ENCODE results near the gene ZDHHC4.

Gene ZDHHC4

GRCh38 chr7:6533893-6534495 lies 43.3 kb upstream of the ZDHHC4 start:
- no peak overlapping the region for H2BK5ac ChIP-seq (ENCODE audit: low read length)
- no peaks in the 10 kb centered on the region for H3K36me3 ChIP-seq (replicated peaks in 1 of 2; ENCODE audit: control insufficient read depth in 2 of 2, insufficient read depth in 2 of 2, low read length in 2 of 2)
- no peak overlapping the region for H3K4me2 ChIP-seq (ENCODE audit: insufficient read depth, low read length, poor library complexity, severe bottlenecking)
- H3K23ac ChIP-seq (ENCODE audit: low read depth, low read length, poor library complexity) = no peak overlapping the region
- H3K27ac ChIP-seq (replicated peaks; ENCODE audit: low read length) = no peak overlapping the region
- WGBS, 2 donors (ENCODE audit: extremely low coverage in 2 of 2, insufficient read length in 2 of 2, insufficient replicate concordance in 1 of 2) = no CpG with 5 or more reads among the region's 12 CpGs
- no peak for DNase-seq (ENCODE audit: low spot score)
- H4K91ac ChIP-seq (ENCODE audit: low read depth, low read length, poor library complexity) = no peak overlapping the region
- H2AFZ ChIP-seq (ENCODE audit: low read length) = no peak overlapping the region
- H2AK5ac ChIP-seq (ENCODE audit: low read depth, low read length) = no peak overlapping the region
- H3K9ac ChIP-seq (ENCODE audit: low read depth, low read length, poor library complexity) = no peak overlapping the region
- no peak overlapping the region for H2BK15ac ChIP-seq (ENCODE audit: low read length)
- peaks cover 0 to 3% of the 10 kb centered on the region in 2 donors for H3K9me3 ChIP-seq (replicated peaks in 1 of 2; ENCODE audit: control insufficient read depth in 2 of 2, insufficient read depth in 1 of 2, low read depth in 1 of 2, low read length in 2 of 2)
- H3K18ac ChIP-seq (ENCODE audit: low read length) = no peak overlapping the region
- peaks cover 0 to 4% of the 10 kb centered on the region in 2 donors for H3K4me1 ChIP-seq (ENCODE audit: control insufficient read depth in 2 of 2, insufficient read depth in 1 of 2, low read depth in 1 of 2, low read length in 2 of 2)
- no peak overlapping the region for H4K8ac ChIP-seq (ENCODE audit: low read depth, low read length)
- H3K27me3 ChIP-seq (ENCODE audit: control insufficient read depth in 3 of 3, insufficient read depth in 3 of 3, low read depth in 1 of 3, low read length in 3 of 3) = peaks cover 13 to 66% (median 59%) of the 10 kb centered on the region in 3 experiments
- no peak overlapping the region for H2BK12ac ChIP-seq (ENCODE audit: low read length)
- H3K4me3 ChIP-seq (ENCODE audit: low read length in 2 of 2) = no peak overlapping the region
- H3K4ac ChIP-seq (ENCODE audit: low read length) = no peak overlapping the region
- peaks cover 2% of the 10 kb centered on the region for H3K79me1 ChIP-seq (ENCODE audit: low read depth, low read length)
- no peak overlapping the region for H2BK120ac ChIP-seq (ENCODE audit: low read depth, low read length)
- H3K14ac ChIP-seq (ENCODE audit: low read length) = no peak overlapping the region

DNA sequence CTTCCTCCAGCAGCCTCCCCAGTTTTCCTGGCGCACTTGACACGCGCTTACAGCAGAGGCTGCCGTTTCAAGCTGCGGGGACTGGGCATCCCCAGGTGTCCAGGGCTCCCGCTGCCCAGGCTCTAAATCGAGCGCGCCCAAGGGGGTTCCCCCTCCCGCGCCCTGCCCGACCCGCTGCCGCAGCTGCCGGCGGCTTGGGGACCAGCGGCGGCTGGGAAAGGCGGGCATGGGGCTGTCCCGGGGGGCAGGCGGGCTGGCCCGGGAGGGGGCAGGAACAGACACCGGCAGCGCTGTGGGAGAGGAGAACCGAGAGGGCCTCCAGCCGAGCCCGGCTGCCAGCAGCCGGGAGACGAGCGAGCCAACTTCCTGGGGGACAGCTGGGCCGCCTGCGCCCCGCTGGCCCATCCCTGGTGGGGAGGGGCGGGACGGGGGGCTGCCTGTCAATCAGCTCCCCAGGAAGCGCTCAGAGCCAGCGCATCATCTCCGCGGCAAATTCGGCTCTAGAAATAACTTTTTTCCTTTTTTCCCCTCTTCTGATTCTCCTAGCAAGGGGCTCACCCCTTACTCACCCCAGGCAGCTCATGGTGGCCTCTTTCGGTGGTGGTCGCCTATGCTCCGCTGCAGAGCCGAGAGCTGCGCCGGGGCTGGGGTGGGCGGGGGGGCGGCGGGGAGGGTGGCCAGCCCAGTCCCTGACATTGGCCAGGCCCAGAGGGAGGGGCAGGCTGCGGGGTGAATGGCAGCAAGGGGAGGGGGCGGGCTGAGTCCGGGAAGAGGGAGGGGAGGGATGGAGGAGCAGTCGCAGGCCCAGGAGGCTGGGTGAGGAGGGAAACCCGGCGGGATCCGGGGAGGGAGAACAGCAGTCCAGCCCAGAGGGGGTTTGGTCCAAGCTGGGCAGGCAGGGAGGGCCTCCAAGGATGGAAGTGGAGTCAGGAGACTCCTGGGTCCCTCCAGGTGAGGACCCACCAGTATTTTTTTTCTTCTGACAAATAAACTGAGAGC lies 40.7 kb upstream of the ZDHHC4 start:
- DNase-seq (ENCODE audit: low spot score) = no peak
- peaks cover 2 to 53% (median 42%) of the 10 kb centered on the region in 3 experiments for H3K27me3 ChIP-seq (ENCODE audit: control insufficient read depth in 3 of 3, insufficient read depth in 3 of 3, low read depth in 1 of 3, low read length in 3 of 3)

DNA sequence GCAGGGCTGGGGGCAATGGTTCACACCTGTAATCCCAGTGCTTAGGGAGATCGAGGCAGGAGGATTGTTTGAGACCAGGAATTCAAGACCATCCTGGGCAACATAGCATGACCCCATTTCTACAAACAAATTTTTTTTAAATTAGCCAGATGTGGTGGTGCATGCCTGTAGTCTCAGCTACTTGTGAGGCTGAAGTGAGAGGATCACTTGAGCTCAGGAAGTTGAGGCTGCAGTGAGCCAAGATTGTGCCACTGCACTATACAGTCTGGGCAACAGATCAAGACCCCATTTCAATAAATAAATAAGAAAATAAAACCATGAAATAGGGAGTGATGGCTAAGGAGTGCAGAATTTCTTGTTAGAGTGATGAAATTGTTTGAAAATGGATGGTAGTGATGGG lies 34.9 kb upstream of the ZDHHC4 start:
- Histone ChIP-seq H3K79me1 (ENCODE audit: low read depth, low read length) (no peaks in the 10 kb centered on the region), H2BK120ac (ENCODE audit: low read depth, low read length) (no peak overlapping the region), H3K9me3 (replicated peaks in 1 of 2; ENCODE audit: control insufficient read depth in 2 of 2, insufficient read depth in 1 of 2, low read depth in 1 of 2, low read length in 2 of 2) (peaks cover 0 to 2% of the 10 kb centered on the region in 2 donors), H4K8ac (ENCODE audit: low read depth, low read length) (no peak overlapping the region), H3K18ac (ENCODE audit: low read length) (no peak overlapping the region), H3K36me3 (replicated peaks in 1 of 2; ENCODE audit: control insufficient read depth in 2 of 2, insufficient read depth in 2 of 2, low read length in 2 of 2) (no peaks in the 10 kb centered on the region), H4K91ac (ENCODE audit: low read depth, low read length, poor library complexity) (no peak overlapping the region), H3K23ac (ENCODE audit: low read depth, low read length, poor library complexity) (no peak overlapping the region), H3K4me1 (ENCODE audit: control insufficient read depth in 2 of 2, insufficient read depth in 1 of 2, low read depth in 1 of 2, low read length in 2 of 2) (no peaks in the 10 kb centered on the region), H3K4me2 (ENCODE audit: insufficient read depth, low read length, poor library complexity, severe bottlenecking) (no peak overlapping the region), H3K14ac (ENCODE audit: low read length) (no peak overlapping the region), H2BK15ac (ENCODE audit: low read length) (no peak overlapping the region), H2AFZ (ENCODE audit: low read length) (no peak overlapping the region), H3K9ac (ENCODE audit: low read depth, low read length, poor library complexity) (no peak overlapping the region), H3K27ac (replicated peaks; ENCODE audit: low read length) (no peak overlapping the region), H3K4me3 (ENCODE audit: low read length in 2 of 2) (no peak overlapping the region), H2AK5ac (ENCODE audit: low read depth, low read length) (no peak overlapping the region), H3K4ac (ENCODE audit: low read length) (no peak overlapping the region), H3K27me3 (ENCODE audit: control insufficient read depth in 3 of 3, insufficient read depth in 3 of 3, low read depth in 1 of 3, low read length in 3 of 3) (peaks cover 0 to 15% (median 2%) of the 10 kb centered on the region in 3 experiments), H2BK12ac (ENCODE audit: low read length) (no peak overlapping the region), H2BK5ac (ENCODE audit: low read length) (no peak overlapping the region)
- WGBS, 2 donors (ENCODE audit: extremely low coverage in 2 of 2, insufficient read length in 2 of 2, insufficient replicate concordance in 1 of 2) = no CpG with 5 or more reads among the region's 1 CpG
- DNase-seq (ENCODE audit: low spot score) = no peak

More for the DNA sequence above, 40.7 kb upstream of the ZDHHC4 start:
- peak overlapping the region; percentile 40 to 63 for H3K4me3 ChIP-seq (ENCODE audit: low read length in 2 of 2)
- H3K9me3 ChIP-seq (replicated peaks in 1 of 2; ENCODE audit: control insufficient read depth in 2 of 2, insufficient read depth in 1 of 2, low read depth in 1 of 2, low read length in 2 of 2) = peaks cover 0 to 4% of the 10 kb centered on the region in 2 donors
- peak overlapping the region; percentile 76 for H3K18ac ChIP-seq (ENCODE audit: low read length)
- H2BK12ac ChIP-seq (ENCODE audit: low read length) = peak overlapping the region; percentile 10
- WGBS, 2 donors (ENCODE audit: extremely low coverage in 2 of 2, insufficient read length in 2 of 2, insufficient replicate concordance in 1 of 2) = no CpG with 5 or more reads among the region's 56 CpGs
- H4K91ac ChIP-seq (ENCODE audit: low read depth, low read length, poor library complexity) = no peak overlapping the region
- peak overlapping the region; percentile 50 for H3K9ac ChIP-seq (ENCODE audit: low read depth, low read length, poor library complexity)
- peak overlapping the region; percentile 26 for H2BK15ac ChIP-seq (ENCODE audit: low read length)
- H4K8ac ChIP-seq (ENCODE audit: low read depth, low read length) = peak overlapping the region; percentile 82
- peak overlapping the region; percentile 86 for H3K4me2 ChIP-seq (ENCODE audit: insufficient read depth, low read length, poor library complexity, severe bottlenecking)
- no peak overlapping the region for H3K23ac ChIP-seq (ENCODE audit: low read depth, low read length, poor library complexity)
- H3K14ac ChIP-seq (ENCODE audit: low read length) = no peak overlapping the region
- peak overlapping the region; percentile 18 for H2BK120ac ChIP-seq (ENCODE audit: low read depth, low read length)
- no peaks in the 10 kb centered on the region for H3K36me3 ChIP-seq (replicated peaks in 1 of 2; ENCODE audit: control insufficient read depth in 2 of 2, insufficient read depth in 2 of 2, low read length in 2 of 2)
- peak overlapping the region; percentile 63 for H2AK5ac ChIP-seq (ENCODE audit: low read depth, low read length)
- H2BK5ac ChIP-seq (ENCODE audit: low read length) = no peak overlapping the region
- H3K79me1 ChIP-seq (ENCODE audit: low read depth, low read length) = peaks cover 2% of the 10 kb centered on the region
- peak overlapping the region; percentile 82 for H2AFZ ChIP-seq (ENCODE audit: low read length)
- peaks cover 0 to 2% of the 10 kb centered on the region in 2 donors for H3K4me1 ChIP-seq (ENCODE audit: control insufficient read depth in 2 of 2, insufficient read depth in 1 of 2, low read depth in 1 of 2, low read length in 2 of 2)
- no peak overlapping the region for H3K27ac ChIP-seq (replicated peaks; ENCODE audit: low read length)
- H3K4ac ChIP-seq (ENCODE audit: low read length) = no peak overlapping the region

Data from neuronal stem cell (in vitro differentiated cells).